Esophagus muscularis mucosa (tissue), 4 donors: ENCODE measurements around the gene WSCD2. TPM values are rescaled to one million over a fixed set of nuclear protein-coding genes. Genes with fewer than 3 reads are reported as not detected.
A peak's percentile ranks its signal among the peaks of the same experiment; 100 is the strongest.

ENCODE experiments used
- DNase-seq: peaks from one replicate; pipeline ENCODE4 v3.0.0-alpha.2; 2017; ENCODE audit errors: extremely low spot score
- H3K27ac ChIP-seq, 4 donors: fragments of 200-600 bp; sonication (generic); replicated peaks in 1 of 4; 1 replicate in 3 of 4; 2 replicates in 1 of 4; pipeline ENCODE4 v1.5.1; 2016 to 2019; ENCODE audit warnings: mild to moderate bottlenecking in 1 of 4
- H3K27me3 ChIP-seq, 4 donors: fragments of 200-600 bp; sonication (generic); one replicate each; pipeline versions ENCODE4 v1.5.1 to v1.6.0; 2016 to 2019
- H3K36me3 ChIP-seq, 4 donors: fragments of 200-600 bp; sonication (generic); one replicate each; pipeline ENCODE4 v1.5.1; 2016 to 2019
- H3K4me1 ChIP-seq, 4 donors: fragments of 200-600 bp; sonication (generic); one replicate each; pipeline ENCODE4 v1.5.1; 2016 to 2019
- H3K4me3 ChIP-seq, 4 donors: fragments of 200-600 bp; sonication (generic); 1 replicate in 2 of 4; 2 replicates in 2 of 4; pipeline ENCODE4 v1.5.1; 2016 to 2019; ENCODE audit warnings: mild to moderate bottlenecking in 4 of 4, moderate library complexity in 1 of 4
- H3K9me3 ChIP-seq, 4 donors: fragments of 200-600 bp; sonication (generic); 1 replicate in 3 of 4; 2 replicates in 1 of 4; pipeline ENCODE4 v1.5.1; 2016 to 2019
- CTCF ChIP-seq, 3 experiments: fragments of 200-600 bp in 2 of 3; fragments of 450-650 bp in 1 of 3; sonication (generic) in 2 of 3; IDR thresholded peaks; one replicate each; pipeline ENCODE4 v1.5.1; 2017 to 2019; ENCODE audit warnings: antibody characterized with exemption in 3 of 3, mild to moderate bottlenecking in 2 of 3, moderate library complexity in 1 of 3
- EP300 ChIP-seq: sonication (generic); formaldehyde crosslinking; IDR thresholded peaks from one replicate; pipeline ENCODE4 v1.6.1; 2017; ENCODE audit warnings: antibody characterized with exemption
- POLR2A ChIP-seq: fragments of 450-650 bp; IDR thresholded peaks from one replicate; pipeline ENCODE4 v1.6.1; 2017; ENCODE audit warnings: antibody characterized with exemption, moderate library complexity, mild to moderate bottlenecking, low read depth
- POLR2AphosphoS5 ChIP-seq, 2 donors: sonication (generic); formaldehyde crosslinking; IDR thresholded peaks; one replicate each; pipeline ENCODE4 v1.6.1; 2017; ENCODE audit warnings: antibody characterized with exemption in 2 of 2
- WGBS: methylation state at CpG from one replicate; pipeline ENCODE4 v1.1.5; 2018; 5-methylcytosine and 5-hydroxymethylcytosine counted together
- intact Hi-C: fragments of 100-400 bp; cut with DNase I; formaldehyde crosslinking; loops from one replicate; pipeline ENCODE4 v1.15.1; 2023
- total RNA-seq, 4 donors: library from RNA; depleted of rRNA; stranded (reverse); fragments of >200 nt; gene quantifications; one replicate each; pipeline versions ENCODE4 v1.1.0 to v1.2.1, GENCODE V29; 2016

Gene WSCD2
- total RNA-seq, 4 donors from 2014 or later: 24.7 to 47.9 (median 30.4) TPM

- WGBS: 55% methylated on average over 11 of the region's 12 CpGs
- intact Hi-C loops: no loop called here
- Histone ChIP-seq H3K27ac (no peak overlapping the region), H3K4me3 (no peak overlapping the region), H3K27me3 (no peaks in the 10 kb centered on the region), H3K4me1 (peaks cover 0 to 50% (median 10%) of the 10 kb centered on the region in 4 donors), H3K36me3 (no peaks in the 10 kb centered on the region), H3K9me3 (no peaks in the 10 kb centered on the region)
- TF ChIP-seq EP300: no peak
- TF ChIP-seq POLR2AphosphoS5 (IDR thresholded peaks at IDR 0.05): no peak
- no peak for TF ChIP-seq POLR2A
- TF ChIP-seq CTCF (IDR thresholded peaks at IDR 0.05): no peak
- DNase-seq: no peak
Observed at GRCh38 chr12:108151533-108152169, 22.6 kb downstream of the WSCD2 start.

- H3K4me1 ChIP-seq: peaks cover 0 to 50% (median 14%) of the 10 kb centered on the region in 4 donors
- DNase-seq: no peak
- H3K36me3 ChIP-seq: no peaks in the 10 kb centered on the region
- intact Hi-C loops: no loop called here
- H3K27ac ChIP-seq: no peak overlapping the region
- WGBS: 81% methylated on average over 4 of the region's 4 CpGs
- no peak overlapping the region for H3K4me3 ChIP-seq
- H3K9me3 ChIP-seq: no peaks in the 10 kb centered on the region
- no peaks in the 10 kb centered on the region for H3K27me3 ChIP-seq
- TF ChIP-seq EP300 (no peak), POLR2AphosphoS5 (IDR thresholded peaks at IDR 0.05) (no peak), CTCF (IDR thresholded peaks at IDR 0.05) (no peak), POLR2A (no peak)
Observed at GRCh38 chr12:108152170-108152538, 23.1 kb downstream of the WSCD2 start.

GRCh38 chr12:108156717-108157116 is 27.6 kb downstream of the WSCD2 start:
- Histone ChIP-seq H3K4me3 (no peak overlapping the region), H3K36me3 (no peaks in the 10 kb centered on the region), H3K27ac (peak overlapping the region; percentile 20 to 40 (median 38)), H3K9me3 (no peaks in the 10 kb centered on the region), H3K4me1 (peaks cover 0 to 43% (median 26%) of the 10 kb centered on the region in 4 donors), H3K27me3 (no peaks in the 10 kb centered on the region)
- DNase-seq: no peak
- intact Hi-C loops: no loop called here
- WGBS: 54% methylated on average over 5 of the region's 5 CpGs
- TF ChIP-seq EP300: no peak
- no peak for TF ChIP-seq POLR2A
- no peak for TF ChIP-seq POLR2AphosphoS5 (IDR thresholded peaks at IDR 0.05)
- no peak for TF ChIP-seq CTCF (IDR thresholded peaks at IDR 0.05)

GRCh38 chr12:108157870-108158459 is 28.9 kb downstream of the WSCD2 start:
- TF ChIP-seq CTCF (IDR thresholded peaks at IDR 0.05) (no peak), POLR2AphosphoS5 (IDR thresholded peaks at IDR 0.05) (no peak), POLR2A (no peak), EP300 (no peak)
- Histone ChIP-seq H3K4me3 (no peak overlapping the region), H3K36me3 (no peaks in the 10 kb centered on the region), H3K9me3 (no peaks in the 10 kb centered on the region), H3K27me3 (no peaks in the 10 kb centered on the region), H3K27ac (peak overlapping the region in 1 of 4 donors; percentile 44), H3K4me1 (peaks cover 0 to 53% (median 35%) of the 10 kb centered on the region in 4 donors)
- intact Hi-C loops: no loop called here
- DNase-seq: no peak
- WGBS: 58% methylated on average over 7 of the region's 8 CpGs
